Measurements from ENCODE around the gene TRA2B.

The TRA2B gene

DNA sequence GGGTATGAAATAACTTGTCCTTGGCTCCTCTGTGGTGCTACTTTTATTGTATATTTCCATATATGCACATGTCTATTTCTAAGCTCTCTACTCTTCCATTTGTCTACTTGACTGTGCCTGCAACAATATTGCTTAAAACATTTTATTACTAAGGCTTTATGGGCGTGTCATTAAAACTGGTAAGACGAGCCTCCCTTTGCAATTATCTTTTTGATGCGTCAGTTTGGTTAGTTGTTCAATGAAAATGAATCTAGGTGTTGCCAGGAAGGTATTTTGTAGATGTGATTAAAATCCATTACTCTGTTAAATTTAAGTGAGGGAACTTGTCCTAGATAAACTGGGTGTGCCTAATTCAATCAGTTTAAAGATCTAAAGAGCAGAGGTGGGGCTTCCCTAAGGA lies 12.9 kb upstream of the TRA2B start:
- DNase-seq: no peak

GRCh38 chr3:185949515-185949914 lies 11.7 kb upstream of the TRA2B start:
- DNase-seq: no peak

DNA sequence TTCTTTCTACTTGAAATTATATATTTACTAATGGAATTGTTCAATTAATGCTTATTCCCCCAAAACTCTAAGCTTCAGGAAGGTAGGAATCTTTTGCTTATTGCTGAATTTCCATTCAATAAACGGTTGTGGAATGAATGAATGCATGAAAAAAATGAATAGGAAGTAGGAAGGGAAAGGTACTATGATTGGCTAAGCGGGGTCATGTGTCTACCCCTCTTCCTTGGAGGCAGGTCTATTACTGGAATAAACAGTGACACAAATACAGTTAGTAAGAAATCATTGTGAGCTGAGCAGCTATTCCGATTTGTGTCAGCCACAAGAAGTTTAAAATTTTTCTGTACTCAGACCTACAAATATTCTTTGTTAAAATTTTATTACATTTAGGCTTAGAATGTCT lies 10.5 kb upstream of the TRA2B start:
- no peak for DNase-seq

GRCh38 chr3:185943760-185944106 lies 5.9 kb upstream of the TRA2B start:
- DNase-seq: no peak

GRCh38 chr3:185942907-185943759 lies 5.3 kb upstream of the TRA2B start:
- peak; percentile 75 for DNase-seq

DNA sequence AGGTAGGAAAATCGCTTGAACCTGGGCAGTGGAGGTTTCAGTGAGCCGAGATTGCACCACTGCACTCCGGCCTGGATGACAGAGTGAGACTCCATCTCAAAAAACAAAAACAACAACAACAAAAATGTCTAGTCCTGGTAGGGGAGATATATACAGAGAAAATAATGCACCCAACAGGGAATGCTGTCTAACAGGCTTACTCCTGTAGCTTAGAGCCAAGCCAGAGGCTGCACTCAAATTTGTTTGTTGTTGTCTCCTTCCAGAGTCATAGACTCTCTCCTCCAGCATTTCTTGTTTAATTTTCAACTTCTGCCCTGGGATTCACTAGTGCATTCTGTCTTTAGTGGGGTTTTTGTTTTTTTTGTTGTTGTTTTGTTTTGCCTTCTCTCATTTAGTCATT lies 4.6 kb upstream of the TRA2B start:
- DNase-seq: no peak

GRCh38 chr3:185940951-185941350 lies 3.1 kb upstream of the TRA2B start:
- DNase-seq: no peak

GRCh38 chr3:185939721-185940120 lies 1.9 kb upstream of the TRA2B start:
- DNase-seq: no peak

DNA sequence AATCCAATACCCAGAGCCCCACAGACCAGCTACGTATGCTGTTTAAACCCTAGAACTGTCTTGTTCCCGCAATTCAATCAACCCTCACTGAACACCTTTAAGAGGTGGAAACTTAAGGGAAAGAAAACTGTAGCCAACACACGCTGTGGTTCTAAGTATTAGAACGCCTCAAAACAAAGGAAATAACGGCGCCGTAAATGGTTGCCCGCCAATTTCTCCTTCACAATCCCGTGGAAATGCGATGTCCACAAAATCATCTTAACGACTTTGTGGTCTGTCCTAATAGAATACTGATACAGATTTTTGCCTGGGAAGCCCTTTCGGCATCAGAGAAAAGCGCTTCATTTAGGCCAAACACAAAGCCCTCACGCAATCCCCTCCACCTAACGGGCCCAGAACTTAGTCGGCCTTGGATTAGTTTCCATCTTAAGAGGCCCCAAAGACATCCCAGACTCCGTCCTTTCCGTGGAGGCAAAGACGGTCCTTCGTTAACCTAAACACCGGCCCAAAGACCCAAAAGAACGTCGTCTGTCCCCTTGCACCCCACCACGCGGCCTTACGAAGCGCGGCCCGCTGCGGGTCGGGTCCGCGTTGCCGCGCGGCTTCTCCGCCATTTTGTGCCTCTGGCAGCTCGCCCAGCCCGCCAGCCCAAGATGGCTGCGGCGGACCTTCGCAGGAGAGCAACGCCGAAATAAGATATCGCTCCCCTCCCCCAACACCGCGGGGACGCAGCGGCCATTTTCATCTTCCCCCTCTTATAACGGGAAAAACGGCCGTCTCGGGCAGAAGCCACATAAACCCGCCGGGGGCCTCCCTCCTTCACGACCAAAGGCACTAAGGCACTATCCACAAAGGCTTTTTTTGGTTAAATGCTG lies 763 bp downstream of the TRA2B start:
- DNase-seq: peak; percentile 80

GRCh38 chr3:185936273-185936629 lies 1.6 kb downstream of the TRA2B start:
- no peak for DNase-seq

GRCh38 chr3:185935465-185936272 lies 2.1 kb downstream of the TRA2B start:
- no peak for DNase-seq

- no peak for DNase-seq
Measured at GRCh38 chr3:185934767-185935464, 2.9 kb downstream of the TRA2B start.

DNA sequence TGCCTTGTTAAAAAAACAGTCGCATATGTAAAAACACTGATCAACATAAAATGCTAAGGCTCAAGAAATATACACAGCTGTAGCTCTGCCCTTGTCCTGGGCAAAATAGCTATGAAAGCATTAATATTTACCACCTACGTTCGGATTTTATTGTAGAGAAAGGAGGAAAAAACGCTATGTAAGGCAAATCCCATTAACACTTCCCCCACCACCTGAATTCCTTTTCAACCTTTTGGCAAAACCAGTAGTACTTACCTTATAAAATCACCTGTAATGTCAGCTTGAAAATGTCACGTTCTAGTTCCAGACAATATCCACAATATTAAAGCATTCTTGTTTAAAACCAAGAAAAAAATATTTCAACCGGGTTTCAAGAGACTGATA lies 3.6 kb downstream of the TRA2B start:
- DNase-seq: no peak

DNA sequence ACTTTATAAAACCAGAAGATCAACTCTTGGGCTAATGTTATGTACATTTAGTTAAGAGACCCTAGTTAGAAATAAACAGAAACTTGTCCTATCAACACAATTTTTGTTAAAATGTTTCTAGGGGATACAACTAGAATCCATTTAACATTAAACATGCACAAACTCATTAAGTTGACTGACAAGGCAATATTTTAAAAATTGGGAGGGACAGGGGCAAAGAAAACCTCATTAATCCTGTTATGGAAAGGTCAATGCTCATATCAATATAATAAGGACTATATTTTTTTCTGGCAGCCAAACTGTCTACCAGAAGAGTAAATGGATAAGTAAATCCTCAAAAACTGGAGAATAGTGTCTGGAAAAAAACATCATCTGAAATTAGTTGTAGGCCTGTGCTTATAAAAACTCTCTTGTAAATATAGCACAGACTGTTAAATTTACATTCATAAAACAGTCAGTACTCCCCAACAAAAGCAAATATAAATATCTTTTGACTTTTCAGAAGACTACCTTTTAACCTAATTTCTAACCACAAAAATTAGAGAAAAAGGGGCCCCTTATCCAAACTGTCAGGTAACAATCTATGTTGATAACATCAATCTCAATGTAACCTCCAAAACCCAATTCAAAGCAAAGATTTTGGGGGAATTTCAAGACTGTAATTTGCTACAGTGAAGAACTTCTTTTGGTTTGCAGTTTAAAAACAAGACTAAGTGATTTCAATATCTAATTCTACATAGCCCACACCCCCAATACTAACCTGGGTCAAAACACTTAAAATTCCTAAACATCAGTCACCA lies 4.2 kb downstream of the TRA2B start:
- no peak for DNase-seq

DNA sequence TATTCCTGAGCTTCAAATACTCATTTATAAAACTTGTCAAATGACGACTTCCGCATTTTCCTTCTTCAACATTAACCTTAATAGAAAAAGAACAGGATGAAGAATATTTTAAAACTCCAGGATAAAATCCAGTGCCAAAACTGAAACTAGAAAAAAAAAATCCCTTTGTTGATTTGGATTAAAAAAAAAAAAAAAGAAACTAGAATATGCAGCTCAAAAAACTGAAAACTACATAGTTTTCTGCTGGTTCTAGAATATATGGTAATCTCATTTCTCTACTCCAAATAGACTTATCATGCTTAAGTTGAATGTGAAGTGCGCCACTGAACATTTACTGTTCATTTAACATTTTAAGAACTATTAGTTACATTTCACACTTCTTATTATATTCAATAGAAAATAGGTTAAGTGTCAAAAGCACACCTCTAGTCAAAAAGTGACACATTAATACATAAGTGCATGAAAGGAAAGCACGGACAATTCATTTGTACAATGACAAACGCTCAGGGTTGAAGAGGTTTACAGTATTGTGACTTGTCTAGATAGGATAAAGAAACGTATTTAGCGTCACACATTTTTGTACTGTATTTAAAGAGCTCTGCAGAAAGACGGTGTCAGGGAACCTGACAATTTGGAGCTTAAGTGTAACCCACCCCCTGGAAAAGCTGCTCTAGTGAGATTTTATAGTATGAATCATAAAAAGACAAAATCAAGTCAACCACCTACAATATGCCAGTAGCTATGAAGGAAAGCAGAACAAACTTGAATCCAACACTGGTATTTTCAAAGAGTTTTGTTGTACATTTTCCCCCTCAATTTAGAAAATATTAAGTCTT lies 5.8 kb downstream of the TRA2B start:
- DNase-seq: no peak

GRCh38 chr3:185930393-185931107 lies 7.3 kb downstream of the TRA2B start:
- DNase-seq: no peak

GRCh38 chr3:185929192-185930151 lies 8.3 kb downstream of the TRA2B start:
- no peak for DNase-seq

DNA sequence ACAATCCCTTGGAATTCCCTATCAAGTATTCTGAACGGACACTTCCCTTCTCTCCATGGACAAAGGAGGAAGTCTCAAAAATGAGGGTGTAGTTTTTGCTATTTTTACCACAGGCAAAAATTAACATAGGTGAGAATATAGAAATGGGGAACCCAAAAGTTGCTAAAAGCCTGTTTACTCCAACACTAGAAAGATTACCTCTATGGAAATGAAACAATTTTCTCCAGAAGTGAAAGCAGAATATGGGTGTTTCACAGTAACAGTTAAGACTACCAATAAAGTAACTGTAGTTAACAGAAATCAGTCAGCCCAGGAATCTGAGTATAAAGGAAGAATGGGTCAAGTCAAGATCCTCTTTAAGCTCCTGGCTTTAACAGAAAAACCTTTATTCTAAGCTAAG lies 9.3 kb downstream of the TRA2B start:
- no peak for DNase-seq
